Measurements from ENCODE around the gene SPTBN4.

SPTBN4 gene

DNA sequence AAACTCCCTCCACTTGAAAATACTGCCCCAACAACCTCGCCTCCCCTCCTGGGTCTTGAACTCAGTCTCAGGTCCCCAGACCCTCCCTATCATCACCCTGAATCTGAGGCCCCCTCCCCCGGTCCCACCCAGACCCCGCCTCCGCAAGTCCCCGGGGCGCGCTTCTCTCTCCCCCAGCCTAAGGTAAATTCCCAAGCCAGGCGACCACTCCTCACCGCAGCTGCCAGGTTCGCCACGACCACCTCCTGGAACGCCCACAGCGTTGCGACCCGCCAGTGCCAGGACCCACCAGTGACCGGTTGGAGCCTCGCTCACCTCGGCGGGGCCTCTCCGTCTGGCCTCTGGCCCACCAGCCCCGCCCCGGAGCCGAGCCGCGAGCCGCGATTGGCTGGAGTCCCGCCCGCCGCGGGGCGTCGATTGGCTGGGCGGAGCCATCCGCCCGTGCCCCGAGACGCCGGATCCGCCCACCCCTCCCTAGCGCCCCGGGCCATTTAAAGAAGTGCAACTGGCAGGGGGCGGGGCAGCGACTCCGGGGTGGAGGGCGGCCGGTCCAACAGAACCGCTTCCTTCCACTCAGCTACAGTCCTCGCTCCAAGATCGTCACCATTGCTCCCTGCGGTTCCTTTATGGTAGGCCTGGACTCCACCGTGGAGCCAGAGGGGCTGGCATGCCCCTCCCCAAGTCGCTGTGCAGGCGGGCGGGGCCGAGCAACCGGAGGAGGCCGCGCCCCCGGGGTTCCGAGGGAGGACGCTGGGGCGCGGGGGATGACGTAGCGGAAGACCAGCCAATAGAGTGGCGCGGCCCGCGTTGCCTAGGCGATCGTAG, 22.6 kb upstream of the SPTBN4 start, which contains the start of gene SERTAD3:
TSS of gene SERTAD3 (minus strand) at position 336 of the 825 bp plus-strand sequence. CDS start 2,255 bp downstream, outside the sequence.
- Histone ChIP-seq H3K4me3 (ENCODE audit: low read depth, low read length) (peak within 1 kb of the TSS; percentile 67), H3K9me3 (ENCODE audit: control insufficient read depth, insufficient read depth, low read depth, low read length) (no peaks in the 10 kb centered on the region), H3K4me1 (ENCODE audit: control insufficient read depth, insufficient read depth, low read length) (peaks cover 14% of the 10 kb centered on the region), H3K36me3 (ENCODE audit: control insufficient read depth in 2 of 2, insufficient read depth in 1 of 2, low read length in 2 of 2) (peaks cover 27 to 31% of the 10 kb centered on the region in 2 experiments), H3K27ac (ENCODE audit: extremely low read depth, low read depth, low read length) (peak within 1 kb of the TSS; percentile 99)
- CTCF ChIA-PET = interaction anchor here (0.6 to 4.8 kb wide), 20 partner anchors 9 to 819 kb away, joined by 3 to 39 read pairs (median 4); partner anchors contain the start of genes BLVRB and SERTAD1
- POLR2A ChIA-PET = interaction anchor here (0.6 to 17.1 kb wide), 13 partner anchors 9 to 344 kb away, joined by 3 to 428 read pairs (median 13); partner anchors contain the start of genes BLVRB, C19orf47, PLD3 and SERTAD1
- TF ChIP-seq ZNF423 (tag by site-specific recombination; IDR thresholded peaks at IDR 0.05) (peak; percentile 43; the same call in 1 of the 2 replicates), HOXD13 (CRISPR knock-in tag; IDR thresholded peaks at IDR 0.05; ENCODE audit: borderline replicate concordance) (no peak), ZFP69B (tag by site-specific recombination; IDR thresholded peaks at IDR 0.05) (peak; percentile 51), ZSCAN30 (tag by site-specific recombination; IDR thresholded peaks at IDR 0.05) (peak; percentile 48; the same call in 1 of the 2 replicates), ZNF169 (tag by site-specific recombination; IDR thresholded peaks at IDR 0.05) (peak; percentile 62; the same call in 1 of the 2 replicates), ZNF830 (tag by site-specific recombination; IDR thresholded peaks at IDR 0.05; ENCODE audit: low read depth) (no peak), FEZF1 (tag by site-specific recombination; IDR thresholded peaks at IDR 0.05) (peak; percentile 48), MZF1 (tag by site-specific recombination; IDR thresholded peaks at IDR 0.05; ENCODE audit: borderline replicate concordance) (no peak; the same call in 1 of the 2 replicates), OVOL3 (tag by site-specific recombination; IDR thresholded peaks at IDR 0.05) (peak; percentile 63), ZFHX2 (tag by site-specific recombination; conservative IDR thresholded peaks at IDR 0.05) (peak; percentile 93), ZNF157 (tag by site-specific recombination; IDR thresholded peaks at IDR 0.05) (no peak), ZNF248 (tag by site-specific recombination; IDR thresholded peaks at IDR 0.05) (no peak), ZNF416 (tag by site-specific recombination; IDR thresholded peaks at IDR 0.05) (no peak), ZNF561 (tag by site-specific recombination; IDR thresholded peaks at IDR 0.05; ENCODE audit: borderline replicate concordance) (peak; percentile 98), PRDM1 (tag by site-specific recombination; IDR thresholded peaks at IDR 0.05) (no peak), ZNF501 (tag by site-specific recombination; IDR thresholded peaks at IDR 0.05) (no peak; the same call in none of the 2 replicates), ZNF843 (tag by site-specific recombination; IDR thresholded peaks at IDR 0.05) (peak; percentile 84; the same call in 1 of the 2 replicates), ZNF473 (tag by site-specific recombination; IDR thresholded peaks at IDR 0.05) (no peak), ZNF214 (tag by site-specific recombination; IDR thresholded peaks at IDR 0.05; ENCODE audit: borderline replicate concordance) (no peak)
- TF ChIP-seq, protein P1, sequence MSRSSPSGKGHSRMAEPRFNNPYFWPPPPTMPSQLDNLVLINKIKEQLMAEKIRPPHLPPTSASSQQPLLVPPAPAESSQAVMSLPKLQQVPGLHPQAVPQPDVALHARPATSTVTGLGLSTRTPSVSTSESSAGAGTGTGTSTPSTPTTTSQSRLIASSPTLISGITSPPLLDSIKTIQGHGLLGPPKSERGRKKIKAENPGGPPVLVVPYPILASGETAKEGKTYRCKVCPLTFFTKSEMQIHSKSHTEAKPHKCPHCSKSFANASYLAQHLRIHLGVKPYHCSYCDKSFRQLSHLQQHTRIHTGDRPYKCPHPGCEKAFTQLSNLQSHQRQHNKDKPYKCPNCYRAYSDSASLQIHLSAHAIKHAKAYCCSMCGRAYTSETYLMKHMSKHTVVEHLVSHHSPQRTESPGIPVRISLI (tag by site-specific recombination; IDR thresholded peaks at IDR 0.05) = peak; percentile 81
- TF ChIP-seq, protein P2, sequence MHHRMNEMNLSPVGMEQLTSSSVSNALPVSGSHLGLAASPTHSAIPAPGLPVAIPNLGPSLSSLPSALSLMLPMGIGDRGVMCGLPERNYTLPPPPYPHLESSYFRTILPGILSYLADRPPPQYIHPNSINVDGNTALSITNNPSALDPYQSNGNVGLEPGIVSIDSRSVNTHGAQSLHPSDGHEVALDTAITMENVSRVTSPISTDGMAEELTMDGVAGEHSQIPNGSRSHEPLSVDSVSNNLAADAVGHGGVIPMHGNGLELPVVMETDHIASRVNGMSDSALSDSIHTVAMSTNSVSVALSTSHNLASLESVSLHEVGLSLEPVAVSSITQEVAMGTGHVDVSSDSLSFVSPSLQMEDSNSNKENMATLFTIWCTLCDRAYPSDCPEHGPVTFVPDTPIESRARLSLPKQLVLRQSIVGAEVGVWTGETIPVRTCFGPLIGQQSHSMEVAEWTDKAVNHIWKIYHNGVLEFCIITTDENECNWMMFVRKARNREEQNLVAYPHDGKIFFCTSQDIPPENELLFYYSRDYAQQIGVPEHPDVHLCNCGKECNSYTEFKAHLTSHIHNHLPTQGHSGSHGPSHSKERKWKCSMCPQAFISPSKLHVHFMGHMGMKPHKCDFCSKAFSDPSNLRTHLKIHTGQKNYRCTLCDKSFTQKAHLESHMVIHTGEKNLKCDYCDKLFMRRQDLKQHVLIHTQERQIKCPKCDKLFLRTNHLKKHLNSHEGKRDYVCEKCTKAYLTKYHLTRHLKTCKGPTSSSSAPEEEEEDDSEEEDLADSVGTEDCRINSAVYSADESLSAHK (tag by site-specific recombination; IDR thresholded peaks at IDR 0.05) = peak; percentile 58; the same call in 1 of the 2 replicates
- TF ChIP-seq, protein P3, sequence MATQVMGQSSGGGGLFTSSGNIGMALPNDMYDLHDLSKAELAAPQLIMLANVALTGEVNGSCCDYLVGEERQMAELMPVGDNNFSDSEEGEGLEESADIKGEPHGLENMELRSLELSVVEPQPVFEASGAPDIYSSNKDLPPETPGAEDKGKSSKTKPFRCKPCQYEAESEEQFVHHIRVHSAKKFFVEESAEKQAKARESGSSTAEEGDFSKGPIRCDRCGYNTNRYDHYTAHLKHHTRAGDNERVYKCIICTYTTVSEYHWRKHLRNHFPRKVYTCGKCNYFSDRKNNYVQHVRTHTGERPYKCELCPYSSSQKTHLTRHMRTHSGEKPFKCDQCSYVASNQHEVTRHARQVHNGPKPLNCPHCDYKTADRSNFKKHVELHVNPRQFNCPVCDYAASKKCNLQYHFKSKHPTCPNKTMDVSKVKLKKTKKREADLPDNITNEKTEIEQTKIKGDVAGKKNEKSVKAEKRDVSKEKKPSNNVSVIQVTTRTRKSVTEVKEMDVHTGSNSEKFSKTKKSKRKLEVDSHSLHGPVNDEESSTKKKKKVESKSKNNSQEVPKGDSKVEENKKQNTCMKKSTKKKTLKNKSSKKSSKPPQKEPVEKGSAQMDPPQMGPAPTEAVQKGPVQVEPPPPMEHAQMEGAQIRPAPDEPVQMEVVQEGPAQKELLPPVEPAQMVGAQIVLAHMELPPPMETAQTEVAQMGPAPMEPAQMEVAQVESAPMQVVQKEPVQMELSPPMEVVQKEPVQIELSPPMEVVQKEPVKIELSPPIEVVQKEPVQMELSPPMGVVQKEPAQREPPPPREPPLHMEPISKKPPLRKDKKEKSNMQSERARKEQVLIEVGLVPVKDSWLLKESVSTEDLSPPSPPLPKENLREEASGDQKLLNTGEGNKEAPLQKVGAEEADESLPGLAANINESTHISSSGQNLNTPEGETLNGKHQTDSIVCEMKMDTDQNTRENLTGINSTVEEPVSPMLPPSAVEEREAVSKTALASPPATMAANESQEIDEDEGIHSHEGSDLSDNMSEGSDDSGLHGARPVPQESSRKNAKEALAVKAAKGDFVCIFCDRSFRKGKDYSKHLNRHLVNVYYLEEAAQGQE (tag by site-specific recombination; IDR thresholded peaks at IDR 0.05) = no peak
- TF ChIP-seq, protein P4, sequence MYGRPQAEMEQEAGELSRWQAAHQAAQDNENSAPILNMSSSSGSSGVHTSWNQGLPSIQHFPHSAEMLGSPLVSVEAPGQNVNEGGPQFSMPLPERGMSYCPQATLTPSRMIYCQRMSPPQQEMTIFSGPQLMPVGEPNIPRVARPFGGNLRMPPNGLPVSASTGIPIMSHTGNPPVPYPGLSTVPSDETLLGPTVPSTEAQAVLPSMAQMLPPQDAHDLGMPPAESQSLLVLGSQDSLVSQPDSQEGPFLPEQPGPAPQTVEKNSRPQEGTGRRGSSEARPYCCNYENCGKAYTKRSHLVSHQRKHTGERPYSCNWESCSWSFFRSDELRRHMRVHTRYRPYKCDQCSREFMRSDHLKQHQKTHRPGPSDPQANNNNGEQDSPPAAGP (tag by site-specific recombination; IDR thresholded peaks at IDR 0.05) = peak; percentile 96
- TF ChIP-seq, protein P5, sequence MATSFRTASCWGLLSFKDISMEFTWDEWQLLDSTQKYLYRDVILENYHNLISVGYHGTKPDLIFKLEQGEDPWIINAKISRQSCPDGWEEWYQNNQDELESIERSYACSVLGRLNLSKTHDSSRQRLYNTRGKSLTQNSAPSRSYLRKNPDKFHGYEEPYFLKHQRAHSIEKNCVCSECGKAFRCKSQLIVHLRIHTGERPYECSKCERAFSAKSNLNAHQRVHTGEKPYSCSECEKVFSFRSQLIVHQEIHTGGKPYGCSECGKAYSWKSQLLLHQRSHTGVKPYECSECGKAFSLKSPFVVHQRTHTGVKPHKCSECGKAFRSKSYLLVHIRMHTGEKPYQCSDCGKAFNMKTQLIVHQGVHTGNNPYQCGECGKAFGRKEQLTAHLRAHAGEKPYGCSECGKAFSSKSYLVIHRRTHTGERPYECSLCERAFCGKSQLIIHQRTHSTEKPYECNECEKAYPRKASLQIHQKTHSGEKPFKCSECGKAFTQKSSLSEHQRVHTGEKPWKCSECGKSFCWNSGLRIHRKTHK (tag by site-specific recombination; IDR thresholded peaks at IDR 0.05) = no peak
- TF ChIP-seq, protein P6, sequence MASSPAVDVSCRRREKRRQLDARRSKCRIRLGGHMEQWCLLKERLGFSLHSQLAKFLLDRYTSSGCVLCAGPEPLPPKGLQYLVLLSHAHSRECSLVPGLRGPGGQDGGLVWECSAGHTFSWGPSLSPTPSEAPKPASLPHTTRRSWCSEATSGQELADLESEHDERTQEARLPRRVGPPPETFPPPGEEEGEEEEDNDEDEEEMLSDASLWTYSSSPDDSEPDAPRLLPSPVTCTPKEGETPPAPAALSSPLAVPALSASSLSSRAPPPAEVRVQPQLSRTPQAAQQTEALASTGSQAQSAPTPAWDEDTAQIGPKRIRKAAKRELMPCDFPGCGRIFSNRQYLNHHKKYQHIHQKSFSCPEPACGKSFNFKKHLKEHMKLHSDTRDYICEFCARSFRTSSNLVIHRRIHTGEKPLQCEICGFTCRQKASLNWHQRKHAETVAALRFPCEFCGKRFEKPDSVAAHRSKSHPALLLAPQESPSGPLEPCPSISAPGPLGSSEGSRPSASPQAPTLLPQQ (tag by site-specific recombination; IDR thresholded peaks at IDR 0.05) = peak; percentile 97

Measured in HEK293 (cell line).